Trophoblast cell (in vitro differentiated cells and primary cell): Measurements from ENCODE around the gene TTLL12.

Source experiments
- DNase-seq, 2 donors: peaks; one replicate each; pipeline ENCODE4 v3.0.0-alpha.2; 2016
- H2AFZ ChIP-seq: 2 replicates; pipeline ENCODE4 v1.6.1; 2013; ENCODE audit warnings: low read length, moderate library complexity, mild to moderate bottlenecking; ENCODE audit not compliant: insufficient read depth, poor library complexity
- H2AK5ac ChIP-seq: 2 replicates; pipeline ENCODE4 v1.6.1; 2013; ENCODE audit warnings: mild to moderate bottlenecking, low read length
- H2BK120ac ChIP-seq: 2 replicates; pipeline ENCODE4 v1.6.1; 2013; ENCODE audit warnings: low read length, mild to moderate bottlenecking, moderate library complexity; ENCODE audit not compliant: insufficient read depth, poor library complexity
- H2BK12ac ChIP-seq: 2 replicates; pipeline ENCODE4 v1.6.1; 2013; ENCODE audit warnings: mild to moderate bottlenecking, low read length, moderate library complexity
- H2BK5ac ChIP-seq: 2 replicates; pipeline ENCODE4 v1.6.1; 2013; ENCODE audit warnings: low read length, low read depth, moderate library complexity, mild to moderate bottlenecking; ENCODE audit not compliant: poor library complexity
- H3K14ac ChIP-seq: 2 replicates; pipeline ENCODE4 v1.6.1; 2013; ENCODE audit warnings: mild to moderate bottlenecking, low read length
- H3K18ac ChIP-seq: 2 replicates; pipeline ENCODE4 v1.6.1; 2013; ENCODE audit warnings: mild to moderate bottlenecking, low read length
- H3K23ac ChIP-seq: 2 replicates; pipeline ENCODE4 v1.6.1; 2013; ENCODE audit warnings: low read length
- H3K27ac ChIP-seq: 2 replicates; pipeline ENCODE4 v1.5.1; 2013; ENCODE audit warnings: low read depth, mild to moderate bottlenecking, inconsistent platforms, low read length, moderate library complexity
- H3K27me3 ChIP-seq: 2 replicates; pipeline ENCODE4 v1.6.1; 2013; ENCODE audit warnings: inconsistent platforms, mild to moderate bottlenecking, low read length, moderate library complexity; ENCODE audit not compliant: insufficient read depth
- H3K36me3 ChIP-seq, 2 experiments: 1 replicate in 1 of 2; 2 replicates in 1 of 2; pipeline ENCODE4 v1.6.1; 2013; ENCODE audit warnings: low read length in 2 of 2, mild to moderate bottlenecking in 2 of 2, moderate library complexity in 1 of 2; ENCODE audit not compliant: insufficient read depth in 2 of 2, control insufficient read depth in 1 of 2
- H3K4ac ChIP-seq: 2 replicates; pipeline ENCODE4 v1.6.1; 2013; ENCODE audit warnings: low read depth, mild to moderate bottlenecking, low read length, moderate library complexity
- H3K4me1 ChIP-seq, 2 experiments: 1 replicate in 1 of 2; 2 replicates in 1 of 2; pipeline ENCODE4 v1.6.1; 2013; ENCODE audit warnings: low read length in 2 of 2, mild to moderate bottlenecking in 2 of 2, moderate library complexity in 1 of 2; ENCODE audit not compliant: insufficient read depth in 2 of 2, control insufficient read depth in 1 of 2
- H3K4me2 ChIP-seq: 2 replicates; pipeline ENCODE4 v1.6.1; 2013; ENCODE audit warnings: inconsistent platforms, mild to moderate bottlenecking, low read length, moderate library complexity
- H3K4me3 ChIP-seq: 2 replicates; pipeline ENCODE4 v1.5.1; 2013; ENCODE audit warnings: mild to moderate bottlenecking, low read depth, low read length, inconsistent platforms
- H3K79me1 ChIP-seq: one replicate; pipeline ENCODE4 v1.6.1; 2013; ENCODE audit warnings: low read length
- H3K79me2 ChIP-seq: 2 replicates; pipeline ENCODE4 v1.6.1; 2013; ENCODE audit warnings: low read length, mild to moderate bottlenecking; ENCODE audit not compliant: control insufficient read depth, insufficient read depth, poor library complexity
- H3K9ac ChIP-seq: 2 replicates; pipeline ENCODE4 v1.6.1; 2013; ENCODE audit warnings: mild to moderate bottlenecking, low read length
- H3K9me3 ChIP-seq: 2 replicates; pipeline ENCODE4 v1.6.1; 2013; ENCODE audit warnings: low read depth, mild to moderate bottlenecking, control low read depth, inconsistent platforms, low read length; ENCODE audit not compliant: insufficient read depth
- H4K12ac ChIP-seq: 2 replicates; pipeline ENCODE4 v1.6.1; 2013; ENCODE audit warnings: low read depth, mild to moderate bottlenecking, low read length, moderate library complexity
- H4K8ac ChIP-seq: 2 replicates; pipeline ENCODE4 v1.6.1; 2013; ENCODE audit warnings: low read depth, mild to moderate bottlenecking, low read length, moderate library complexity
- H4K91ac ChIP-seq: one replicate; pipeline ENCODE4 v1.6.1; 2013; ENCODE audit warnings: low read depth, mild to moderate bottlenecking, low read length, moderate library complexity
- WGBS: extraction: QIAGEN DNeasy Blood & Tissue Kit; methylation state at CpG from one replicate; pipeline ENCODE4 v1.1.7; 2013; ENCODE audit warnings: missing lambda C conversion rate; ENCODE audit not compliant: insufficient read length, insufficient coverage; ENCODE audit errors: extremely low coverage; 5-methylcytosine and 5-hydroxymethylcytosine counted together

TTLL12 gene

DNA sequence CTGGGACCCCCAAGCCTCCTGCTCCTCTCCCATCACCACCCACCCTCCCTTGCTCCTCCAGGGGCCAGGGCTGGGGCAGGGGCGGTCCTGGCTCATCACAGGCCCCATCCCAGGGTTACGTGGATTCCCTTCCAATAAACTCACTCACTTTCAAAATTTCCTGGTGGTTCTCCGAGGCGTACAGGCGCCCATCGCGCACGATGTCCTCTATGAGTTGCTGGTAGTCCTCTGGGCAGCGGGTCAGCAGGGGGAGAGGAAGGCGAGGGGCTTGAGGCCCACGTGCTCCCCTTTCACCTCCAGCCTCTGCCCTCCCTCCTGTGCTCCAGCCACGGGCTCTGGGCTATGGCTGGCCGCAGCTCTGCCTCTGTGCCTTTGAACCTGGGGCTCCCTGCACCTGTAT lies 20.5 kb upstream of the TTLL12 start:
- Histone ChIP-seq H2AFZ (no peak overlapping the region), H3K4me2 (no peak overlapping the region), H3K79me1 (no peaks in the 10 kb centered on the region), H3K36me3 (no peaks in the 10 kb centered on the region), H2AK5ac (no peak overlapping the region), H3K9me3 (no peaks in the 10 kb centered on the region), H3K4me3 (no peak overlapping the region), H4K12ac (no peak overlapping the region), H3K4ac (no peak overlapping the region), H3K23ac (no peak overlapping the region), H3K27ac (no peak overlapping the region), H4K91ac (no peak overlapping the region), H2BK12ac (no peak overlapping the region), H3K4me1 (no peaks in the 10 kb centered on the region), H3K9ac (no peak overlapping the region), H4K8ac (no peak overlapping the region), H3K14ac (no peak overlapping the region), H2BK120ac (no peak overlapping the region), H3K79me2 (no peaks in the 10 kb centered on the region), H3K18ac (no peak overlapping the region), H2BK5ac (no peak overlapping the region), H3K27me3 (no peaks in the 10 kb centered on the region)
- whole genome bisulfite sequencing, result no CpG with 5 or more reads among the region's 13 CpGs
- no peak for DNase-seq

DNA sequence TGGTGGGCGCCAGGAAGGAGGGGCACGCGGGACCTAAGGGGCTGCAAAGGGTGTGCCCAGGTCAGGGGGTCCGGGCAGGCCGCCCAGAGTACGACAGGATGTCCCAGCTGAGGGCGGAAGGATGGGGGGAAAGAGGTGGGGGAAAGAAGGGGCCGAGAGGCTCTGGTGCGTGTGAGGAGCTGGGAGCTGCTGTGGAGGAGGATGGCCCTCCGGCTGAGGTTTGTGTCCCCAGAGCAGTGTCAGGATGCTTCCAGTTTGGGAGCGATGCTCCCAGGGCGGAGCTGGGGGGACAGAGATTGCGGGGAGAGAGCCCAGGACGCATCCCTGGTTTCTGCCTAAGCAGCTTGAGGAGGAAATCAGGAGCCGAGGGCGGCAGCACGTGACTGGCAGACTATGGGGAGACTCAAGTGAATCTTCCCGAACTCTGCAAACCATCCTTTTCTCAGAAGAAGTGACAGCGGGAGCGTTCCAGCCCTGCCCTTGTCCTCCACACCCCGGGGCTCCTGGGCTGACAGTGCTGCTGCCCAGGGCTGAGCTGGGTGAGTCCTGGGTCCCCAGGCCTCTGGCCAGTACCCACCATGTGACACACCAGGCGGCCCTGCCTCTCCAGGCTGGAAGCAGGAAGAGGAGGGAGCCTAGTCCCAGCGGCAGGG lies 19.7 kb upstream of the TTLL12 start:
- Histone ChIP-seq H3K14ac (no peak overlapping the region), H3K36me3 (no peaks in the 10 kb centered on the region), H3K9me3 (no peaks in the 10 kb centered on the region), H2BK120ac (no peak overlapping the region), H4K91ac (no peak overlapping the region), H2AFZ (no peak overlapping the region), H3K79me2 (no peaks in the 10 kb centered on the region), H3K18ac (no peak overlapping the region), H3K4me1 (no peaks in the 10 kb centered on the region), H3K4me2 (no peak overlapping the region), H3K9ac (no peak overlapping the region), H4K12ac (no peak overlapping the region), H3K4ac (no peak overlapping the region), H4K8ac (no peak overlapping the region), H2BK12ac (no peak overlapping the region), H3K23ac (no peak overlapping the region), H3K27me3 (no peaks in the 10 kb centered on the region), H3K4me3 (no peak overlapping the region), H3K27ac (no peak overlapping the region), H2BK5ac (no peak overlapping the region), H3K79me1 (no peaks in the 10 kb centered on the region), H2AK5ac (no peak overlapping the region)
- no peak for DNase-seq
- no CpG with 5 or more reads among the region's 23 CpGs for WGBS

DNA sequence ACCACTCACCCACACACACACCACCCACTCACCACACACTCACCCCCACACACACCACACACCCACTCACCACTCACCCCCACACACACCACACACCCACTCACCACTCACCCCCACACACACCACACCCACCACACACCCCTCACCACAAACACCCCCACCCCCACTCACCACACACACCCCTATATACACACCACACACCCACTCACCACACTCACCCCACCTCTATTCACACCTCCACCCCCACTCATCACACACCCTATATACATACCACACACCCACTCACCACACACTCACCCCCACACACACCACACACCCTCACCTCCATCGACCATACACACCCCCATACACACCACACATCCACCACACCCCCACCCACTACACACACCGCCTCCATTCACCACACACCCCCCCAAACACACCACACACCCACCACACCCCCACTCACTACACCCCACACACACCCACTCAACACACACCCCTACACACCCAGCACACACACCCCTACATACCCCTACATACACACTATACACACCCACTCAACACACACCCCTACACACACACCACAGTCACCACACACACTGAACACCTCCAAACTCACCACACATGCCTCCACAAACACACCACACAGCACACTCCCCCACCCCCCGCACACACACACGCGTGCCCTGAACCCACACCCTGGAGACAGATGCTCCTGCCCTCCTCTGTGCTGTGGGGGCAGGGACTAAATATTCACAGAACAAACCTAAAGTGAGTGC lies 19.0 kb upstream of the TTLL12 start:
- Histone ChIP-seq H2BK120ac (no peak overlapping the region), H4K91ac (no peak overlapping the region), H3K79me1 (no peaks in the 10 kb centered on the region), H3K27me3 (no peaks in the 10 kb centered on the region), H3K36me3 (no peaks in the 10 kb centered on the region), H3K23ac (no peak overlapping the region), H4K8ac (no peak overlapping the region), H3K9me3 (no peaks in the 10 kb centered on the region), H3K4me1 (no peaks in the 10 kb centered on the region), H3K9ac (no peak overlapping the region), H3K4ac (no peak overlapping the region), H2AK5ac (no peak overlapping the region), H2BK5ac (no peak overlapping the region), H2AFZ (no peak overlapping the region), H3K79me2 (no peaks in the 10 kb centered on the region), H2BK12ac (no peak overlapping the region), H4K12ac (no peak overlapping the region), H3K4me2 (no peak overlapping the region), H3K4me3 (no peak overlapping the region), H3K14ac (no peak overlapping the region), H3K18ac (no peak overlapping the region), H3K27ac (no peak overlapping the region)
- DNase-seq, result no peak
- WGBS, result 100% methylated on average over 1 of the region's 5 CpGs

DNA sequence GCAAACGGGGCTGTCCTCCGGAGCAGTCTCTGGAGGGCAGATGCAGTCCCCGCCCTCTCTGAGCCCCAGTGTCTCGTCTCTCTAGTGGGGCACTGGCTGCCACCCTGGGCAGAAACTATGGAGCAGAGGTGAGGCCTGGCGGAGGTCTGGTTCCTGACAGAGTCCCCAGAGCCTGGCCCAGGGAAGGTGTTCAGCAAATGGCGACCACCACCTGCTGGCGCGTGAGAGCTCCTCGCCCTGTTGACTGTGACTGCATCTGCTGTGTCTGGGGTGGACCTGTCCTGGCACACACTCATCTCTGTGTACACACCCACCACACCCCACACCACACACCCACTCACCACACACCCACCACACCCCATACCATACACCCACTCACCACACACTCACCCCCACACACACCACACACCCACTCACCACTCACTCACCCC lies 18.3 kb upstream of the TTLL12 start:
- no peak overlapping the region for H4K12ac ChIP-seq
- H3K23ac ChIP-seq, result no peak overlapping the region
- no peak overlapping the region for H2BK120ac ChIP-seq
- no peak overlapping the region for H3K4ac ChIP-seq
- DNase-seq, result no peak
- no peak overlapping the region for H3K4me3 ChIP-seq
- no peak overlapping the region for H3K18ac ChIP-seq
- no peaks in the 10 kb centered on the region for H3K4me1 ChIP-seq
- no peak overlapping the region for H2AFZ ChIP-seq
- H3K79me1 ChIP-seq, result no peaks in the 10 kb centered on the region
- no CpG with 5 or more reads among the region's 9 CpGs for WGBS
- H3K4me2 ChIP-seq, result no peak overlapping the region
- H4K8ac ChIP-seq, result no peak overlapping the region
- H3K36me3 ChIP-seq, result no peaks in the 10 kb centered on the region
- no peak overlapping the region for H3K9ac ChIP-seq
- no peak overlapping the region for H2AK5ac ChIP-seq
- H2BK5ac ChIP-seq, result no peak overlapping the region
- no peaks in the 10 kb centered on the region for H3K27me3 ChIP-seq
- no peak overlapping the region for H3K27ac ChIP-seq
- no peak overlapping the region for H3K14ac ChIP-seq
- peaks cover 2% of the 10 kb centered on the region for H3K9me3 ChIP-seq
- H4K91ac ChIP-seq, result no peak overlapping the region
- H3K79me2 ChIP-seq, result no peaks in the 10 kb centered on the region
- no peak overlapping the region for H2BK12ac ChIP-seq
